ENCODE results near the gene MEGF6.

MEGF6 gene

DNA sequence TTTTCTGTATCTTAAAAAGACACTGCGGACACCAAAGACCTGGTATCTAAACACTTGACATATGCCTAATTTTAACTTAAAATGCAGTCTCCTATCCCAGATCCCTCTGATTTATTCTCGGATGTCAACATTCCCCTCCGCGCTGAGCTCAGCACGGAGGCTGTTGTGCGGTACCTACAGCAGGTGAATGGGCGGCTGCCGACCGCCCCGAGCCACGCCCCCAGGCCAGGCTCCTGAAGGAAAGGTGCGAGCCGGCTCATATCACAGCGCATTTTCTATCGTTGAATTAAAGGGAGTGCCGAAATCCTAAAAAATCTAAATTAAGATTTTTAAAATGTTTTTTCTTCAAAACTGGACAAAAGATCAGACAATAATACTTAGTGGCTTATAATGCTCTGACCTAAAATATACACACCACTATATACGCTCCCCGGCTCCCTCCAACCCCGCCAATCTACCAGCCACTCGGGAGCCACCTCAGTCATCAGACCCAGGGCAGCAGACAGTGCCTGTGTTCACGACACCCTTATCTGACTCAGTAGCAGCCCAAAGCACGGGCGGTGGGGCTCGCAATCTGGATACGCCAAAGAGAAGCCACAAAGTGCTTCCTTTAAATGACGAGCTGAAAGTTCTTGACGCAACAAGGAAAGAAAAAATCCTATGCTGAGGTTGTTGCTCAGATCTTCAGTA lies 34.5 kb upstream of the MEGF6 start:
- DNase-seq: no peak

DNA sequence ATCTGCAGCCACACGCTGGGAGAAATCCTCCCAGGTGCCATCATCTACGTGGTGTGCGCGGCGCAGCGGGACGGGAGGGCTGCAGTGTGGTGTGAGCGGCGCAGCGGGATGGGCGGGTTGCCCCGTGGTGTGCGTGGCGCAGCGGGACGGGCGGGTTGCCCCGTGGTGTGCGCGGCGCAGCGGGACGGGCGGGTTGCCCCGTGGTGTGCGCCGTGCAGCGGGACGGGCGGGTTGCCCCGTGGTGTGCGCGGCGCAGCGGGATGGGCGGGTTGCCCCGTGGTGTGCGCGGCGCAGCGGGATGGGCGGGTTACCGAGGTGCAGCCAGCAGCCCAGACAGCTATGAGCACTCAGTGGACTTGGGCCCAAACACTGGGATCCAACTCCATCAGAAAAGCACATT lies 33.9 kb upstream of the MEGF6 start:
- DNase-seq: no peak

DNA sequence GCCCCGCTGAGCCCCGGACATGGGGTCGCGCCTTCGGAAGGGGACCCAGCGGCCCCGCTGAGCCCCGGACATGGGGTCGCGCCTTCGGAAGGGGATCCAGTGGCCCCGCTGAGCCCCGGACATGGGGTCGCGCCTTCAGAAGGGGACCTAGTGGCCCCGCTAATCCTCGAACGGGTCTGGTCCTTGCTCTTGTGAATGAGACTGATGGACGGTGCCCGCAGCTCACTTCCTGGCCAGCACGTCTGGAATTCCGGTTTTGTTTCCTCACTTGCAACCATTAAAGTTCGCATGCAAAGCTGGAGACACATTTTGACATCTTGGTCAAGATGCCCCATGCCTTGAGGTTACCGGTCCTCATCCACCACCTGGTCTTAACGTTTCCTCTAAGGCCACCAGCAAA lies 33.0 kb upstream of the MEGF6 start:
- DNase-seq: no peak

DNA sequence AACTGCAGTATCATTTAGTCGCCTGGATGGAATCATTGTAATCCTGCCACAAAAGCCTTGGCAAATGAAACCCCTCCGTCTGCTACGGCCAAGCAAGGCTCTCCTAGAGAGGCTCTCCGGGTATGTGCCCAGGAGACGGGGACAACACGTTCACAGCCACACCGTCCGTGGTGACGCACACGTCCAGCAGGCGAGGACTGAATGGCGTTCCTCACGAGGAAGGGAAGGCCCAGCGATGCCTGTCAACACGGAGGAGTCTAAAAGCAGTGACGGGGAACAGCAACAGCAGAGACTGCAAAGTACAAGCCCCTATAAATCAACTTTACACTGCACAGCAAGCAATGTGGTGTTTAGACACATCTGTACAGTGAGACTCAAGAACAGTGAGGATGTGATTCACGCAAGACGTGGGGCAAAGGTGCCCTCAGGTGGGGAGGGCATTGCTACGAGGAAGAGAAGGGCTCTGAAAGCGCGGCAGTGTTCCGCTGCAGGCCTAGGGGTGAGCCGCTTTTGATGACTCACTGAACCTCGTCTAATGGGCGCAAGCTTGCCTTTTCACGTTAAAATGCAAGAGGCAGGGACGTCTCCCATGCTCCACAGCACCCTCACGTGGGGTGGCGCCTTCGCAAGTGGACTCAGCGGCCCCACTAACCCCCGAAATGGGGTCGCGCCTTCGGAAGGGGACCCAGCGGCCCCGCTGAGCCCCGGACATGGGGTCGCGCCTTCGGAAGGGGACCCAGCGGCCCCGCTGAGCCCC lies 31.8 kb upstream of the MEGF6 start:
- no peak for DNase-seq

DNA sequence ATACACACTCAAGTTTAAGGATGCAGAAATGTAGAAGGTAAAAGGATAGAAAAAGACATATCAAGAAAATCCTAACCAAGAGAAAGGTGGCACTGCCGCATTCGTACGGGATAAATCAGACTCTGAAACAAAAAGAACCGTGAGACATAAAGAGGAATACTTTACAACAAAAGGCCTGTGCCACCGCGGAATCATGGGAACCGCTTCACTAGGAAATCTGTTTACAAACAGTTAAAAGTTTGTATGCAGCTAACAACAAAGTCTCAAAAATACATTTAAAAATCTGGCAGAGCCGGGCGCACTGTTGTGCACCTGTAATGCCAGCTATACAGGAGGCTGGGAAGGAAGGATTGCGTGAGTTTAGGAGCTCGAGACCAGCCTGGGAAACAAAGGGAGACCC lies 30.5 kb upstream of the MEGF6 start:
- no peak for DNase-seq

DNA sequence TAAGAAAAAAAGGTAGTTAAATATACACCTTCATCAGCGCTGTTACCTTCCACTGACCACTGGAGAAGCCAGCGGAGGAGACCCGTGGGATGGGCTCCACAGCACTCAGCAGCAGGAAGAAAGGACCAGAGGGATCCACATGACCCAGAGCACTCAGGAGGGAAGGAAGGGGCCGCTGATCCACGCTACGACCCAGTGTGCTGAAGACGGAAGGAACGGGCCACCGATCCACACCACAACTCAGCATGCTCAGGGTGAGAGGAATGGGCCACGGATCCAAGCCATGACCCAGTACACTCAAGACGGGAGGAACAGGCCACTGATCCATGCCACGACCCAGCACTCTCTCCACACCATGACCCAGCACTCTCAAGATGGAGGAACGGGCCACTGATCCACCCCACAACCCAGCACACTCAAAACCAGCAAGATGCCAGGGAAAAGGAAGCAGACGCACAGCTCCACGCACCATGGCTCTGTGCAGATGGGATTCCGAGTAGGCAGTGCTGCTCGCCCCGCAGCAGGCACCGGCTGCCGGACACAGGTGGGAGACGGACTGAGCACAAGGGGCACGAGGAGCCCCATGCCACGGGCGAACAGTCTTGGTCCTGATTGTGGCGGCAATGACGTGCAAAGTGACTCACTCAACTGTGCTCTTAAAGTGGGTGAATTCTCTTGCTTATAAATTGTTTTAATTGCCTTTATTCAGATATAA lies 29.9 kb upstream of the MEGF6 start:
- DNase-seq: no peak

DNA sequence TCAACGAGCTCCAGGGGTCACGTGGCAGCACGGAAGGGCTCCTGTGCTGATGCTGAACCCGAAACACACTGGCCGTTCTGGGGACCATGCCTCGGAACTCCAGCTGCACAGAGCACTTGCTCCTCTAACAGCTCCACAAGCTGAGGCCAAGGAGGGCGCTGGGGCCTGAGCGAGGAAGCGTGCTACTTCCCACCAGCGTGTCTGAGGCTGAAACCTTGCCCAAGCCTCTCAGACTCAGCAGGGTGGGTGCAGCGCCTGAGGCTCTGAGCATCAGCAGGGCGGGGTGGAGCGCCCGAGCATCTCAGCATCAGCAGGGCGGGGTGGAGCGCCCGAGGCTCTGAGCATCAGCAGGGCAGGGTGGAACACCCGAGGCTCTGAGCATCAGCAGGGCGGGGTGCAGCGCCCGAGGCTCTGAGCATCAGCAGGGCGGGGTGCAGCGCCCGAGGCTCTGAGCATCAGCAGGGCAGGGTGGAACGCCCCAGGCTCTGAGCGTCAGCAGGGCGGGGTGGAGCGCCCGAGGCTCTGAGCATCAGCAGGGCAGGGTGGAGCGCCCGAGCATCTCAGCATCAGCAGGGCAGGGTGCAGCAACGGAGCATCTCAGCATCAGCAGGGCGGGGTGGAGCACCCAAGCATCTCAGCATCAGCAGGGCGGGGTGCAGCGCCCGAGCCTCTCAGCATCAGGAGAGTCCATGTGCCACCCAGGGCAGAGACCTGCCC lies 29.0 kb upstream of the MEGF6 start:
- no peak for DNase-seq

DNA sequence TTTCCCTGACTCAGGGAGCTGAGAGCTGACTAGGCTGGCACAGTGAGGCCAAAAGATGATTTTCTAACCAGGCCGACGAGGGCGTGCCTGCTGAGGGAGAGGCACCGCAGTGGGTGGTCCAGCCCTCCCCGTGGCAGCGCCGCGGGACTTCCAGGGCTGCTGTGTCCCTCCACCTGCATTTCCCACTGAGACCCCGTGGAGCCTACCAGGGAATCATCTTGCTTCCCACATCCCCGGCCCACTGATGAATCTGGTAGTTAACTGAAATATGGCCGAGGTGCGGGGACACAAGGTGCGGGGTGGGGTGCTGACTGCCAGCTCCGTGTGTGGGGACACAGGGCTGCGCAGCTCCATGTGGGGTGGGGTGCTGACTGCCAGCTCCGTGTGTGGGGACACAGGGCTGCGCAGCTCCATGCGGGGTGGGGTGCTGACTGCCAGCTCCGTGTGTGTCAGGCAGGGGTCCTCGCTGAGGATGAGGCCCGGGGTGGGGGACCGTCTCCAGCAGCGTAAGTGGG lies 28.1 kb upstream of the MEGF6 start:
- no peak for DNase-seq

DNA sequence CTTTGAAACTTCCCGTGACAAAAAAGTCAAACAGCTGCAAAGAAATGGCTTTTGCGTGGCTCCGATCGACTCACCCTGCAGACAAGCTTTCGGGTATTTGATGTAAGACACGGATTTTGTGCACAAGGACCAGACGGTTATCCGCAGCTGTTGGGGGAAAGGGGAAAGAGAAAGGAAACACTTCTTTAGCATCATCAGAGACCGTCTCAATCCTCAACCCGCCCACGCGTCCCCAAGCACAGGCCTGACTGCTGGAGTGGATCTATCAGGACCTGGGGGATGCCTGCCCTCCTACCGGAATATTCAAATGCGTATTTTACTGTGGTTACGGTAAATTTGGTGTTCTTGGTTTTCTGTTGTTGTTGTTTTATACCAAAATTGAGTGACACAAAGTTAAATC lies 27.4 kb upstream of the MEGF6 start:
- no peak for DNase-seq

DNA sequence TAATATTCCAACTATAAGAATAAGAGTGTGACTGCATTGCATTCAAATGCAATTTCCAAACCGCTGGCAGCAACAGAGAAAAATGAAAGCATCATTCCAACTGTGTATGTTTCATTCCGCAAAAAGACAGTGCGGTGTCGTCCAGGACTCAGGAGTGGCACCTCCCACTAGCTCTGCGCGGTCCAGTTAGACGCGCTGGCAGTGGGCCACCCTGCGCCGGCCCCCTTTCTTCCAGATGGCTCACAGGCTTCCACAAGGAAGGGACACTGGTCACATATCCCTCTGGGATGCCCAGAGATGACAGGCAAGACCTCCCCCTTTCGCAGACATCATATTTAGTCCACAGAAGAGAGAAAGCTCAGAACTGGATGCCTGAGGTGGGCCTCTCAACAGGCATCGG lies 26.7 kb upstream of the MEGF6 start:
- no peak for DNase-seq

DNA sequence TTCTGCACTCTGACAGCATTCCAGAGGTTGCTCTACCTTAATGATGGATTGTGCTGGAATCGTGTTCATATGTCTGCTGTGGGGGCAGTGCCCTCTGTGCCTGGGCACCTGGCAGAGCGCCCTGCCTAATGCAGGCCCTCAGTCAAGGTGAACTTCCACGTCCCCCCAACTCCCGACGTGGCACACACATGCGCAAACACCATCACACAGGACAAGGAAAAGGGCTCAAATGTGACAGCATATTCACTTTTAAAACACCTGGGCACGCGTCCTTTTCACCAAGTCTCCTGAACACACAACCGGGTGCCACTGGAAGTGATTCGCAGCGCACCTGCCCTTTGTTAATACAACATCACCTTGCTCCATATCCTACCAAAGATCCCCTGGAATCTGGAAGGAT lies 25.2 kb upstream of the MEGF6 start:
- DNase-seq: no peak

DNA sequence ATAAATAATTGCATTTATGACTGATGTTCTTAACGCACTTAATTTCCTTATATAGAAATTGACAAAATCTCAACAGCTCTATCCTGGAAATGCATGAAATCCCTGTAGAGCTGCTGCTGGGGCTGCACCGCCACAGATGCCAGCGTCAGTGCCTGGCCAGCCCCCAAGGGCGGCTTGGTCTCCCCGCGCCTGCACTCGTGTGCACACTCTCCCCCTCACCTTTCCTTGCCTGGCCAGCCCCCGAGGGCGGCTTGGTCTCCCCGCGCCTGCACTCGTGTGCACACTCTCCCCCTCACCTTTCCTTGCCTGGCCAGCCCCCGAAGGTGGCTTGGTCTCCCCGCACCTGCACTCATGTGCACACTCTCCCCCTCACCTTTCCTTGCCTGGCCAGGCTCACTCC lies 24.8 kb upstream of the MEGF6 start:
- no peak for DNase-seq

DNA sequence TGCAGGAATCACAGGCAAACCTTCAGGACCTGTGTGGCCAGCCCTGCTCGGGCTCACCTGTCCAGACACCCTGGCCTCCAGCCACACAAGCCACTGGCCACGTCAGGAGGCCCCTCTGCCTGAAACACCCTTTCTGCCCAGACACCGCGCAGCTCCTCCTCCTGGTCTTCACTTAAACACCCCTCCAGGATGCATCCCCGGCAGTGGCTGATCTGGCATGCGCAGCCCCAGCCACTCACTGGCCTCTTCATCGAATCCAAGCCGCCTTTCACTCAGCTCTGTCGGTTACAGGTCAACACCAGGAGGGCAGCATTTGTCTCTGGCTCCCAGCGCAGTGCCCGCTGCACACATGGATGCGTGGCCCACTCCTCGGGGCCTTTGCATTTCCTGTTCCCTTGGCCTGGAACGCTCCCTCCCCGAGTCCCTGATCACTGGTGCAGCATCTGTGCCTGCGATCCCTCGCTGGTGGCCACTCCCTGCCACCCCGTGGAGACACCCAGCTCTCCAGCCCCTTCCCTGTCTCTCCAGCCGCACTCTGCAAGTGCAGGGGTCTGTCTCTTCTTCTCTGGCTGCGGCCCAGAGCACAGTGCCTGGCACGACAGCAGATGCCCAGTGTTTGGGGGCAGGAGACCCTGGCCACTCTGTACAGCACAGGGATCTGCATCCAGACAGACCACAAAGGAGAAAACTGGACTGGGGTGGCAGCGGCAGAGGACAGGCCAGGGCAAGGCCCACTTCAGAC lies 22.9 kb upstream of the MEGF6 start:
- DNase-seq: no peak

DNA sequence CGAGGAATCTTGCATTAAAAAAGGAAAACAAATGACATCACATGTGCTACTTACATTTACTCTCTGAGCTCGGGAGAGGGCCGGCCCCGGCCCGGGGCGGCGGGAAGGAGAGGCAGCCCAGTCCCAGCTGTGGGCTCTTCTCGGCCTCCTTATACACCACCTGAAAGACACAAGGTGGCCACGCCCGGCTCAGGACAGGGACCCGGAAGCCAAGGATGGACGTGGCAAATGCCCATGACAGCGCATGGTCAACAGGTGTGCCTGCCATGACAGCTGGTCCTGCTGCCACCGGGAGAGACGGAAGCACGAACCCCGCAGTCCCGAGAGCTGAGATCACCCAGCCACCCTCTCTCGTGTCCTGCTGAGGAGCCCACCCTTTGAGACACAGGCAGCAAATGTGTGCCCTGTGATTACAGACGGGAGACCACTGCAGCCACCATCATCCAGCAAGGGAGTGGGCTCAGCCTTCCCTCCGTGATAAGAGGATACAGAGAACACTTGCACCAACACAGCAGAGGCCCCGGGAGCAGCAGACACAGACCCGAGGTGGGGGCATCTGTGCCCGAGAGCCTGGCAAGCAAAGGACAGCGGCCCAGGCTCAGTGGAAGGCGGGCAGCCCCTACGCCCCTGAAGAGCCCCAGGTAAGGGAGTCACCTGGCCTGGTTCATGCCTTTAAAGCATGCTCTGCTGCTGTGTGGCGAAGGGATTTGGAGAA lies 22.2 kb upstream of the MEGF6 start:
- DNase-seq: no peak

DNA sequence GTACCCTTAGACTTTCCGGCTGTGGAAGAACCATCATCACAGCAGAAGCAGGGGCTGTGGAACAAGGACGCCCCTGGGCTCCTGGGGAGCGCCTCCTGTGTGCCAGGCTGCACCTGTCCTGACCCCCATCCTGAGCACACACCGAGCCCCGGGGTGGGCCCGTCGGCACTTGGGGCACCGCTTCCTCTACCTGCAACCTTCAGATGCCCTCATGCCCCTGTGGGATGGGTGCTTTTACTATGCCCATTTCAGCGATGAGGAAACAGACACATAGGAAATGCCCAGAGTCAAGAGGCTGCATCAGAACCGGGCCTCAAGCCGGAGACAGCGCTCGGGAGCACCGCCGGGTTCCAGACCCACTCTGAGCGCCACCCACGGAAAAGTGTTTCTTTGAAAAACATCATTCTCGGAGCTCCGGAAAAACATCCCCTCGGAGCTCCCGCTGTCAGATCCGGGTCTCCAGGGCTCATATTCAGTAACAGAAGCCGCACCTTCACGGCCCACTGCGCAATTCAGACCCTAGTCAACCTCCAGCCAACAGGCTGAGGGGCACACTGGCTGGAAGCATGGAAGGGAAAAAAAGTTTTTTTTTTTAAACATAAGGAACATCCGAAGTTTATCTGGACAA lies 21.5 kb upstream of the MEGF6 start:
- no peak for DNase-seq

DNA sequence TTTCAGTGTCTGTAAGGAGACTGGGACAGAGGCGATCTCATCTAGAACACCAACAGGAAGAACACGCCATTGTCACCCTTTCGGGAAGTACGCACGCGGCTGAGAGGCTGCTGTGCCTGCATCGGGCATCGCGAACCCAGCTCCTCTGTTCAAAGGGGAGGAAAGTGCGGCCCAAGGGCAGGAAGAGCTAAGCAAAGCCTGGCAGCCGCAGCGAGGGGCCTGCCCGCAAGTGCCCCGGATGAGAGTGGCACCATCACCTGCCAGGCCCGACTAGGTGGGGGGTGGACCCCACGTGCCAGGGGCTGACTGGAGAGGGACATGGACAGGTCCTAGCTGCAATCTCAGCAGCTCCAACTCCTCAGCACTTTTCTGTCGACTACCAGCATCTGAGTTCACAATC lies 21.0 kb upstream of the MEGF6 start:
- no peak for DNase-seq

DNA sequence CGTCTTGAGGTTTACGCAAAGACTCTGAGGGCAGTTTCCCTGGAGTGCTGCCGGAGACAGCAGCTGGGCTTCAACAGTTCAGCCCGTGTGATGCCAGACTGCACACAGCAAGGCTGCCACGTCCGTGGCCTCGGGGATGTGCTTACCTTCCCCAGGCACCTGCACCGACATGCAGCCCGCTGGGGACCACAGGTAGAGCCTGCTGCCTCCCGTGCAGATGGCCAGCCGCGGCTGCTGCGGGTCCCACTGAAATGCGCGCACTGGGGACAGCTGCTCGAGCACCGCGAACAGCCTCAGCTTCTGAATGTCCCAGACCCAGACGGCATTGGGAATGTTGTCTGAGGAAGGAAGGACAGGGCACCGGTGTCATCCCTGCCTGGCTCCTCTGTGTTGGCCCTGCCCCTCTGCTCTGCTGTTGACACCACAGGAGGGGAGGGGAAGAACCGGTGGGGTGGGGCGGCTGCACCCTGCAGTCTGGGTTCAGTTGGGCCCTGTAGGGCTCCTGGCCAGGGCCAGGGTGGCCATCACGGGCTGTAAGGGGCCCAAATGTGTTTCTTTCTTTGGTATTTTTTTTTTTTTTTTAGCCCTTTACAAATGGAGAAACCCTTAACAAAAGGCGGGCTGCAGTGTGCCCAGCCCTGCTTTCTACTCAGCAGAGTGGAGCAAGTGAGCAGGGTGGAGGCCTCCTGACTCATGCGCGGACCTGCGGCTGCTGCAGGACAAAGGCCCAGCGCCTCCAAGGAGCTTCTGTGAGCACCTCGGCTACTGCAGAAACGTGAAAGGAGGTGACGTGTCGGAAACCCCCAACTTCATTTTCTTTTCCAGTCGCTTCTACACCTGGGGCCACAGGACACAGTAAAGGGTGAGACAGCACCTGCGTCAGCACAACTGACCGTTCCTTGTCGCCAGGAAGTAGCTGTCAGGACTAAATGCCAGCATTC lies 20.3 kb upstream of the MEGF6 start:
- DNase-seq: no peak

DNA sequence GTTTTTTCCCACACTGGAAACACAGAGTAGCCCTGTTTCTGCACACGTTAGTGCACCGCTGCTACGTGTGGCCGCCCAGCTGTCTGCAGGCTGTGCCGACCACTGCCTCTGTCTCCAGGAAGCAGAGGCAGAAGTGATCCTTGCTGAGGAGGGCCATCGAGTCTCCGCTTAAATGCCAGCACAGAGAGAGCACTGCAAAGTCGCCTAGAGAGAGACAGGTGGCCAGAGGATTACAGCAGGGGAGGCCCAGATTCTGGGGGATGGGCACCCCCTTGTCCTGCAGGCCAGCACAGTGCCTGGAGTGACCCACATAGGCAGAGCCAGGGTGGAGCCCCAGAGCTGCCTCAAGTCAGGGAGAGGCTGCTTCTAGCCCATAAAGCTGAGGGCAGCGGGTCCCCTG lies 19.6 kb upstream of the MEGF6 start:
- DNase-seq: no peak

DNA sequence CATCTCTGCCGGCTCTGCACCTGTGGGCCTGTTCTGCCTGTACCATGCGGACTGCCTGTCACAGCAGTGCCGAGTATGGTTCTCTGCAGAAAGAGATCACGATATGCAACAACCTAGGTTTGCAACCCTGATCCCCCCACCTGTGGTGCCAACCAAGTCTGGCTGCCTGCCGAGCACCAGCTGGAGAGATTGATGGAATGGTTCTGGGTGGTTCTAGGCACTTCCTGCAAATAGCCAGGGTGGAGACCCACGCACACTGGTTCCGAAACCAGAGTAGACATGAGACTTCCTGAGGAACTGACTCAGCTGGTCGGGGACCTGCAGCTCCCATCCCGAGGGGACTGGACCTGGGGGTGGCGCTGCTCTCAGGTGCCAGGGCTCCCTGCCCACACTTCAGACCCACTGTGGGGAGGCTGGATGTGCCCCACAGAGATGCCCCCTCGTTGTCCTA lies 18.9 kb upstream of the MEGF6 start:
- no peak for DNase-seq

DNA sequence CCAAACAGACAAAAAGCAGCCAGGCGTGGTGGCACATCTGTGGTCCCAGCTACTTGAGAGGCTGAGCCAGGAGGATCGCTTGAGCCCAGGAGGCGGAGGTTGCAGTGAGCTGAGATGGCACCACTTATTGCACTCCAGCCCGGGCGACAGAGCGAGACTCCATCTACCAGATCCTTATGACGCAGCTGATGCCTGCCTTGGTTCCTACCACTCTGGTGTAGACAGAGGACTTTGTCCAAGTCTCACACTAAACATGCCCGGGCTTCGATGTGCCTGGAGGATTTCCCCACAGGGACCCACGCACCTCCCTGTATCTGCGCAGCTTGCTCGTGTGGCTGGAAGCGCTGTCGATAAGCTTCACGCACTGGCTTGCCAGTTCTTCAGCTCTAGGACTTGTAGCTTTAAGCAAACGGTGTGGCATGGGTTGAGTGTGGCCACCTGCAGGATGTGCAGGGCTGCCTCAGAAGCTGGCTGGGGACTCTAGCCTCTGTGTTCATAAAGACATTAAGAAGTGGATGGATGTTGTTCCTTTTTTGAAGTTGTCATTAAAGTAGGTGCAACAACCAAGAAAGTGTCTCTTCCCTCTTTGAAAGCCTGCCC lies 18.4 kb upstream of the MEGF6 start:
- DNase-seq: no peak

All from stimulated activated CD8-positive, alpha-beta memory T cell treated with anti-CD3 and anti-CD28 coated beads, Interleukin-4, amount 100 ng/mL, for 48 hours (primary cell).